Peyer's patch (tissue), 4 donors: Measurements from ENCODE around the gene NTMT2.
"Not testable (repeated sequence)": the region's sequence is repeated elsewhere in the genome, so short reads cannot be mapped to it uniquely, and the experiment has no call there.

Experiments
- CTCF ChIP-seq, 6 experiments: fragments of 450-650 bp in 4 of 6; fragments of 200-600 bp in 2 of 6; sonication (generic) in 1 of 6; IDR thresholded peaks; one replicate each; pipeline ENCODE4 v1.5.1; 2017 to 2019; ENCODE audit warnings: antibody characterized with exemption in 6 of 6, mild to moderate bottlenecking in 3 of 6, moderate library complexity in 1 of 6
- POLR2A ChIP-seq, 2 donors: fragments of 450-650 bp; IDR thresholded peaks; one replicate each; pipeline ENCODE4 v1.5.1; 2017; ENCODE audit warnings: antibody characterized with exemption in 2 of 2, mild to moderate bottlenecking in 2 of 2, moderate library complexity in 2 of 2

- TF ChIP-seq CTCF, POLR2A (IDR thresholded peaks at IDR 0.05): not testable (repeated sequence)
Observed at GRCh38 chr1:170113140-170113539, 32.6 kb upstream of the NTMT2 start.
